ENCODE measurements around the gene PHLDB1. TPM values are rescaled to one million over a fixed set of nuclear protein-coding genes. Genes with fewer than 3 reads are reported as not detected.
"Not testable (repeated sequence)": the region's sequence is repeated elsewhere in the genome, so short reads cannot be mapped to it uniquely, and the experiment has no call there.

The PHLDB1 gene
- total RNA-seq, 1 experiment from 2014 or later: 122 TPM

DNA sequence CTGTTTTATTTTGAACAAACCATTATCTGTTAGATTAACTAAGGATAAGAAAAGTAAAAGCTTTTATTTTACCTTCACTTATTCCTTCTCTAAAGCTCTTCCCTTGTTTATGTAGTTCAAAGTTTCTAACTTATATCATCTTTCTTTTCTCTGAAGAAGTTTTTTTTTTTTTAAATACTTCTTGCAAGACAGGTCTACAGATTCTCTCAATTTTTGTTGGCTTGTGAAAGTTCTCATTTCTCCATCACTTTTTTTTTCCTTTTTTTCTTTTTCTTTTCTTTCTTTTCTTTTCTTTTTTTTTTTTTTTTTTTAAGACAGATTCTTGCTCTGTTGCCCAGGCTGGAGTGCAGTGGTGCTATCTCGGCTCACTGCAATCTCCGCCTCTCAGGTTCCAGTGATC lies 76.8 kb downstream of the PHLDB1 start:
- Histone ChIP-seq H3K4me3 (no peak overlapping the region), H3K27me3 (ENCODE audit: insufficient read depth, low read depth) (no peaks in the 10 kb centered on the region), H3K79me2 (ENCODE audit: low read depth) (no peaks in the 10 kb centered on the region), H3K9me3 (ENCODE audit: insufficient read depth, low read depth) (no peaks in the 10 kb centered on the region), H3K36me3 (ENCODE audit: low read depth) (no peaks in the 10 kb centered on the region), H3K9me2 (ENCODE audit: insufficient read depth) (no peaks in the 10 kb centered on the region), H4K20me1 (ENCODE audit: insufficient read depth) (no peaks in the 10 kb centered on the region), H3K4me2 (no peak overlapping the region), H2AFZ (no peak overlapping the region), H3K27ac (no peak overlapping the region), H3K4me1 (replicated peaks; ENCODE audit: insufficient read depth) (no peaks in the 10 kb centered on the region), H3F3A (ENCODE audit: insufficient read depth, low read depth) (no peaks in the 10 kb centered on the region)
- peak in 1 of 2 experiments; percentile 19 for DNase-seq
- CTCF ChIA-PET: interaction anchor here (0.6 to 0.7 kb wide), 3 partner anchors 37 to 632 kb away, joined by 3 to 14 read pairs (median 5); no protein-coding TSS in a partner anchor
- POLR2A ChIA-PET (ENCODE audit: unreplicated experiment): no interaction called here
- BruUV-seq (replicated peaks): no TSS peak
- TF ChIP-seq, protein P1, sequence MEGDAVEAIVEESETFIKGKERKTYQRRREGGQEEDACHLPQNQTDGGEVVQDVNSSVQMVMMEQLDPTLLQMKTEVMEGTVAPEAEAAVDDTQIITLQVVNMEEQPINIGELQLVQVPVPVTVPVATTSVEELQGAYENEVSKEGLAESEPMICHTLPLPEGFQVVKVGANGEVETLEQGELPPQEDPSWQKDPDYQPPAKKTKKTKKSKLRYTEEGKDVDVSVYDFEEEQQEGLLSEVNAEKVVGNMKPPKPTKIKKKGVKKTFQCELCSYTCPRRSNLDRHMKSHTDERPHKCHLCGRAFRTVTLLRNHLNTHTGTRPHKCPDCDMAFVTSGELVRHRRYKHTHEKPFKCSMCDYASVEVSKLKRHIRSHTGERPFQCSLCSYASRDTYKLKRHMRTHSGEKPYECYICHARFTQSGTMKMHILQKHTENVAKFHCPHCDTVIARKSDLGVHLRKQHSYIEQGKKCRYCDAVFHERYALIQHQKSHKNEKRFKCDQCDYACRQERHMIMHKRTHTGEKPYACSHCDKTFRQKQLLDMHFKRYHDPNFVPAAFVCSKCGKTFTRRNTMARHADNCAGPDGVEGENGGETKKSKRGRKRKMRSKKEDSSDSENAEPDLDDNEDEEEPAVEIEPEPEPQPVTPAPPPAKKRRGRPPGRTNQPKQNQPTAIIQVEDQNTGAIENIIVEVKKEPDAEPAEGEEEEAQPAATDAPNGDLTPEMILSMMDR (conservative IDR thresholded peaks at IDR 0.05): no peak
- no peak for TF ChIP-seq EZH2 (IDR thresholded peaks at IDR 0.05; ENCODE audit: low read depth)
- intact Hi-C loops (cut with micrococcal nuclease; ENCODE audit: unreplicated experiment): no loop called here

GRCh38 chr11:118687906-118688305 lies 80.5 kb downstream of the PHLDB1 start:
- H3K4me1 ChIP-seq (replicated peaks; ENCODE audit: insufficient read depth): peaks cover 5% of the 10 kb centered on the region
- H3F3A ChIP-seq (ENCODE audit: insufficient read depth, low read depth): no peaks in the 10 kb centered on the region
- H4K20me1 ChIP-seq (ENCODE audit: insufficient read depth): no peaks in the 10 kb centered on the region
- no peak overlapping the region for H3K4me3 ChIP-seq
- intact Hi-C loops (cut with micrococcal nuclease; ENCODE audit: unreplicated experiment): no loop called here
- no peak overlapping the region for H3K4me2 ChIP-seq
- no peak for TF ChIP-seq EZH2 (IDR thresholded peaks at IDR 0.05; ENCODE audit: low read depth)
- TF ChIP-seq, protein P1 (conservative IDR thresholded peaks at IDR 0.05): no peak
- DNase-seq: no peak
- BruUV-seq (replicated peaks): no TSS peak
- no peaks in the 10 kb centered on the region for H3K9me2 ChIP-seq (ENCODE audit: insufficient read depth)
- H3K27me3 ChIP-seq (ENCODE audit: insufficient read depth, low read depth): no peaks in the 10 kb centered on the region
- no peaks in the 10 kb centered on the region for H3K36me3 ChIP-seq (ENCODE audit: low read depth)
- POLR2A ChIA-PET (ENCODE audit: unreplicated experiment): interaction anchor here (0.6 kb wide), 1 partner anchor 192 kb away, joined by 5 read pairs; no protein-coding TSS in a partner anchor
- H3K9me3 ChIP-seq (ENCODE audit: insufficient read depth, low read depth): no peaks in the 10 kb centered on the region
- no peak overlapping the region for H2AFZ ChIP-seq
- CTCF ChIA-PET: no interaction called here
- H3K27ac ChIP-seq: no peak overlapping the region
- H3K79me2 ChIP-seq (ENCODE audit: low read depth): no peaks in the 10 kb centered on the region

GRCh38 chr11:118688339-118688738 lies 80.9 kb downstream of the PHLDB1 start:
- DNase-seq: peak in 1 of 2 experiments; percentile 8
- H2AFZ ChIP-seq; H3F3A ChIP-seq (ENCODE audit: insufficient read depth, low read depth); H3K27me3 ChIP-seq (ENCODE audit: insufficient read depth, low read depth); H3K4me3 ChIP-seq; H3K36me3 ChIP-seq (ENCODE audit: low read depth); H3K9me3 ChIP-seq (ENCODE audit: insufficient read depth, low read depth); H3K9me2 ChIP-seq (ENCODE audit: insufficient read depth); H3K79me2 ChIP-seq (ENCODE audit: low read depth); BruUV-seq (replicated peaks); H3K4me2 ChIP-seq; H4K20me1 ChIP-seq (ENCODE audit: insufficient read depth); H3K4me1 ChIP-seq (replicated peaks; ENCODE audit: insufficient read depth); H3K27ac ChIP-seq; intact Hi-C loops (cut with micrococcal nuclease; ENCODE audit: unreplicated experiment): not testable (repeated sequence)
- CTCF ChIA-PET: interaction anchor here (0.6 kb wide), 1 partner anchor 312 kb away, joined by 3 read pairs; no protein-coding TSS in a partner anchor
- POLR2A ChIA-PET (ENCODE audit: unreplicated experiment): interaction anchor here (0.6 kb wide), 1 partner anchor 191 kb away, joined by 5 read pairs; no protein-coding TSS in a partner anchor

All from PC-9 (cell line).